MV-4-11 (cell line): Measurements from ENCODE around the gene SLC29A4.
"Not testable (repeated sequence)": the region's sequence is repeated elsewhere in the genome, so short reads cannot be mapped to it uniquely, and the experiment has no call there.

Source experiments
- DNase-seq: peaks from one replicate; lab custom pipeline; 2025; lab: John Stamatoyannopoulos, UW

SLC29A4 gene

GRCh38 chr7:5296015-5296610 is 13.4 kb downstream of the SLC29A4 start:
- DNase-seq: no peak

GRCh38 chr7:5296611-5297226 is 14.0 kb downstream of the SLC29A4 start:
- DNase-seq: no peak

GRCh38 chr7:5300366-5300765 is 17.6 kb downstream of the SLC29A4 start:
- DNase-seq: no peak

GRCh38 chr7:5302577-5302976 is 19.8 kb downstream of the SLC29A4 start:
- no peak for DNase-seq

GRCh38 chr7:5303061-5303460 is 20.3 kb downstream of the SLC29A4 start:
- no peak for DNase-seq

GRCh38 chr7:5303591-5304505 is 21.1 kb downstream of the SLC29A4 start:
- DNase-seq: no peak

GRCh38 chr7:5305050-5305449 is 22.3 kb downstream of the SLC29A4 start:
- not testable (repeated sequence) for DNase-seq

GRCh38 chr7:5307221-5308142 is 24.7 kb downstream of the SLC29A4 start:
- DNase-seq: not testable (repeated sequence)

GRCh38 chr7:5309146-5309545 is 26.4 kb downstream of the SLC29A4 start:
- DNase-seq: no peak

GRCh38 chr7:5310822-5311405 is 28.2 kb downstream of the SLC29A4 start:
- DNase-seq: no peak

- not testable (repeated sequence) for DNase-seq
Measured at GRCh38 chr7:5312276-5313070, 29.7 kb downstream of the SLC29A4 start.

GRCh38 chr7:5313076-5313885 is 30.5 kb downstream of the SLC29A4 start:
- DNase-seq: not testable (repeated sequence)

- no peak for DNase-seq
Measured at GRCh38 chr7:5314864-5315263, 32.1 kb downstream of the SLC29A4 start.

GRCh38 chr7:5315761-5316160 is 33.0 kb downstream of the SLC29A4 start:
- DNase-seq: no peak

- DNase-seq: not testable (repeated sequence)
Measured at GRCh38 chr7:5318613-5319012, 35.9 kb downstream of the SLC29A4 start.

GRCh38 chr7:5320391-5320790 is 37.6 kb downstream of the SLC29A4 start:
- DNase-seq: no peak

- DNase-seq: no peak
Measured at GRCh38 chr7:5320802-5321396, 38.2 kb downstream of the SLC29A4 start.

GRCh38 chr7:5322621-5323410 is 40.1 kb downstream of the SLC29A4 start:
- DNase-seq: no peak
